Calu3 (cell line): ENCODE measurements around the gene OSTN. TPM values are rescaled to one million over a fixed set of nuclear protein-coding genes. Genes with fewer than 3 reads are reported as not detected.

ENCODE experiments used
- BruUV-seq: library from RNA; stranded (reverse); fragments of 400-500 nt; replicated peaks from 2 replicates; lab custom pipeline; 2021; lab: Mats Ljungman, UMichigan
- CTCF ChIA-PET: fragments of 300-600 bp; sonication (Branson Sonifier 250); formaldehyde crosslinking; loops from one replicate; lab custom pipeline; 2022; ENCODE audit warnings: antibody characterized with exemption; lab: Charles Lee
- DNase-seq: peaks from one replicate; pipeline ENCODE4 v3.0.0; 2022
- H3K27ac Mint-ChIP-seq: one replicate; pipeline ENCODE4 v1.8.0; 2022; ENCODE audit warnings: mixed read lengths; ENCODE audit not compliant: unreplicated experiment
- H3K27me3 Mint-ChIP-seq: one replicate; pipeline ENCODE4 v1.8.0; 2022; ENCODE audit warnings: mixed read lengths; ENCODE audit not compliant: unreplicated experiment
- H3K36me3 Mint-ChIP-seq: one replicate; pipeline ENCODE4 v1.8.0; 2022; ENCODE audit warnings: mild to moderate bottlenecking, moderate library complexity, mixed read lengths; ENCODE audit not compliant: insufficient read depth, unreplicated experiment
- H3K4me1 Mint-ChIP-seq: one replicate; pipeline ENCODE4 v1.8.0; 2022; ENCODE audit warnings: mild to moderate bottlenecking, low read depth, mixed read lengths; ENCODE audit not compliant: unreplicated experiment
- H3K4me3 Mint-ChIP-seq: one replicate; pipeline ENCODE4 v1.8.0; 2022; ENCODE audit warnings: mild to moderate bottlenecking, low read depth, moderate library complexity, mixed read lengths; ENCODE audit not compliant: unreplicated experiment
- H3K9me3 Mint-ChIP-seq: one replicate; pipeline ENCODE4 v1.8.0; 2022; ENCODE audit warnings: low read depth, mixed read lengths; ENCODE audit not compliant: unreplicated experiment
- intact Hi-C: fragments of 100-400 bp; cut with micrococcal nuclease; formaldehyde crosslinking; loops from one replicate; pipeline ENCODE4 v1.10.0; 2022; ENCODE audit not compliant: unreplicated experiment
- total RNA-seq: library from RNA; stranded (reverse); gene quantifications from 2 replicates; pipeline ENCODE4 v1.2.3, GENCODE V29; 2022
- TF ChIP-seq, protein P1 (sequence below): fragments of 200-600 bp; IDR thresholded peaks from one replicate; pipeline ENCODE4 v1.8.0; 2022; ENCODE audit warnings: antibody characterized with exemption; ENCODE audit not compliant: unreplicated experiment

The OSTN gene
- total RNA-seq, 1 experiment from 2014 or later: not detected

DNA sequence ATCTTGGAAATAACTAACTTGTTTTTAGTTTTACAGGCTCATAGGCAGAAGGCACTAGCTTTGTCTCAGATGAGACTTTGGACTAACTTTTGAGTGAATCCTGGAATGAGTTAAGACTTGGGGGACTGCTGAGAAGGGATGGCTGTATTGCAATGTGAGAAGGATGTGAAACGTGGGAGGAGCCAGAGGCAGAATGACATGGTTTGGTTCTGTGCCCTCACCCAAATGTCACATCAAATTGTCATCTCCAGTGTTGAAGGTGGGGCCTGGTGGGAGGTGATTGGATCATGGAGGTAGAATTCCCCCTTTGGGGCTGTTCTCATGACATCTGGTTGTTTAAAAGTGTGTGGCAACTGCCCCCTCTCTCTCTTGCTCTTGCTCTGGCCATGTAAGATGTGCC, 101.4 kb downstream of the OSTN start:
- Mint-ChIP-seq H3K27me3 (no peaks in the 10 kb centered on the region), H3K4me3 (no peak overlapping the region), H3K27ac (no peak overlapping the region), H3K36me3 (no peaks in the 10 kb centered on the region), H3K4me1 (no peaks in the 10 kb centered on the region), H3K9me3 (no peaks in the 10 kb centered on the region)
- intact Hi-C loops: no loop called here
- CTCF ChIA-PET: no interaction called here
- DNase-seq: no peak
- TF ChIP-seq, protein P1, sequence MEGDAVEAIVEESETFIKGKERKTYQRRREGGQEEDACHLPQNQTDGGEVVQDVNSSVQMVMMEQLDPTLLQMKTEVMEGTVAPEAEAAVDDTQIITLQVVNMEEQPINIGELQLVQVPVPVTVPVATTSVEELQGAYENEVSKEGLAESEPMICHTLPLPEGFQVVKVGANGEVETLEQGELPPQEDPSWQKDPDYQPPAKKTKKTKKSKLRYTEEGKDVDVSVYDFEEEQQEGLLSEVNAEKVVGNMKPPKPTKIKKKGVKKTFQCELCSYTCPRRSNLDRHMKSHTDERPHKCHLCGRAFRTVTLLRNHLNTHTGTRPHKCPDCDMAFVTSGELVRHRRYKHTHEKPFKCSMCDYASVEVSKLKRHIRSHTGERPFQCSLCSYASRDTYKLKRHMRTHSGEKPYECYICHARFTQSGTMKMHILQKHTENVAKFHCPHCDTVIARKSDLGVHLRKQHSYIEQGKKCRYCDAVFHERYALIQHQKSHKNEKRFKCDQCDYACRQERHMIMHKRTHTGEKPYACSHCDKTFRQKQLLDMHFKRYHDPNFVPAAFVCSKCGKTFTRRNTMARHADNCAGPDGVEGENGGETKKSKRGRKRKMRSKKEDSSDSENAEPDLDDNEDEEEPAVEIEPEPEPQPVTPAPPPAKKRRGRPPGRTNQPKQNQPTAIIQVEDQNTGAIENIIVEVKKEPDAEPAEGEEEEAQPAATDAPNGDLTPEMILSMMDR: no peak
- BruUV-seq: no TSS peak

DNA sequence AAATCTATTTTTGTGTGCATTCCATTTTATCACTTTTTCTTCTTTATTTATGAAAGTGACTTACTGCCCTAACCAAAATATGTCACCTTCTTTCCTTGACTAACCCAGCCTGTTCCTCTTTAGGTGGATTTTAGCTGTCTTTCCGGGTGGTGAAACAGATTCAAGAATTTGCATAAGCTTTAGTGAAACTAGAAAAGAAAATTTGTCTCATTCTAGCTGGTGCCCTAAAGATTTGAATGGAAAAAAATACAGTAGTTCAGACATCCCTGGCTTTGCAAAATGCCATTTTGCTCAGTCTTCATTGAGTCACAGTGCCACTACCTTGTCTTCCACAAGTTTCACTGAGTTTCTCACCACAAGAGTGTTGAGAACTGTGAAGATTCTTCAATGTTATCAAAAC, 102.0 kb downstream of the OSTN start:
- CTCF ChIA-PET: no interaction called here
- Mint-ChIP-seq H3K36me3 (no peaks in the 10 kb centered on the region), H3K4me1 (no peaks in the 10 kb centered on the region), H3K9me3 (no peaks in the 10 kb centered on the region), H3K27ac (no peak overlapping the region), H3K4me3 (no peak overlapping the region), H3K27me3 (no peaks in the 10 kb centered on the region)
- BruUV-seq: no TSS peak
- intact Hi-C loops: no loop called here
- TF ChIP-seq, protein P1: no peak
- no peak for DNase-seq

DNA sequence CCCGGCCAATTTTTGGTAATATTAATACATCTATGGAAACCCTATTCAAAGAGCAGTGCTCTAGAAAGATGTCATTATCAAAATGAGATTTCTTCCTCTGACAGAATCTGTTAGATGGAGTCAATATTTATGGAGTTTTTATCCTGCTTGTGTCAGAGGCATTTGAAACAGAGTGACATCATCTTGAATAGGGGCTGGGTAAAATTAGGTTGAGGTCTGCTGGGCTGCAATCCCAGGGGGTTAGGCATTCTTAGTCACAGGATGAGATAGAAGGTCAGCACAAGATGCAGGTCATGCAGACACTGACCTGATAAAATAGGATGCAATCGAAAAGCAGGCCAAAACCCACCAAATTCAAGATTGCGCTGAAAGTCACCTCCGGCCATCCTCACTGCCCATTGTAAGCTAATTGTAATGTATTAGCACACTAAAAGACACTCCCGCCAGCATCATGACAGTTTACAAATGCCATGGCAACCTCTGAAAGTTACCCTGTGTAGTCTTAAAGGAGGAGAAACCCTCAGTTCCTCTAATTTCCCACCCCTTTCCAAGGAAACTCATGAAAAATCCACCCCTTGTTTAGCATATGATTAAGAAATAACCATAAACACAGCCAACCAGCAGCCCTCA, 102.9 kb downstream of the OSTN start:
- Mint-ChIP-seq H3K27me3 (no peaks in the 10 kb centered on the region), H3K36me3 (no peaks in the 10 kb centered on the region), H3K27ac (no peak overlapping the region), H3K9me3 (no peaks in the 10 kb centered on the region), H3K4me1 (no peaks in the 10 kb centered on the region), H3K4me3 (no peak overlapping the region)
- CTCF ChIA-PET: no interaction called here
- intact Hi-C loops: no loop called here
- no TSS peak for BruUV-seq
- TF ChIP-seq, protein P1: no peak
- DNase-seq: no peak

DNA sequence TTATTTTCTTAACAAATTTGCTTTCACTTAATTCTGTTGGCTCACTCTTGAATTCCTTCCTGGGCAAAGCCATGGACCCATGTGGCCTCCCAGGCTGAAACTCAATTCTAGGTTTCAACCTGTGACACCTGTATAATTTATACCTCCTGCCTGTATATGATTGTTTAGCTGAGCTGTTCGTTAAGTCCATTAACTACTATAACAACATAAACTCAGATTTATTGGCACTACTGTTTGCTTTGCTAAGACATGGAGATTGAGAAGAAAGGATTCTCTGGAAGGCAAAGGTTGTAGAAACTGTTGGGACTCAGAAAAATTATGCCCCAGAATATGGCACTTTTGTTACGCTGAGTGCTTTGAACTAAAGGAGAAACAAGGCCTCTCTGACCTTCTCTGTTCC, 103.4 kb downstream of the OSTN start:
- TF ChIP-seq, protein P1: no peak
- Mint-ChIP-seq H3K9me3 (no peaks in the 10 kb centered on the region), H3K4me1 (no peaks in the 10 kb centered on the region), H3K4me3 (no peak overlapping the region), H3K27me3 (no peaks in the 10 kb centered on the region), H3K36me3 (no peaks in the 10 kb centered on the region), H3K27ac (no peak overlapping the region)
- no TSS peak for BruUV-seq
- no peak for DNase-seq
- CTCF ChIA-PET: no interaction called here
- intact Hi-C loops: no loop called here
